Epidermal melanocyte (primary cell): ENCODE results near the gene MYO1A.
"Not testable (repeated sequence)": the region's sequence is repeated elsewhere in the genome, so short reads cannot be mapped to it uniquely, and the experiment has no call there.

Experiments
- DNase-seq: peaks from one replicate; pipeline ENCODE4 v3.0.0; 2011; ENCODE audit warnings: low spot score; ENCODE audit not compliant: insufficient read length

MYO1A gene

DNA sequence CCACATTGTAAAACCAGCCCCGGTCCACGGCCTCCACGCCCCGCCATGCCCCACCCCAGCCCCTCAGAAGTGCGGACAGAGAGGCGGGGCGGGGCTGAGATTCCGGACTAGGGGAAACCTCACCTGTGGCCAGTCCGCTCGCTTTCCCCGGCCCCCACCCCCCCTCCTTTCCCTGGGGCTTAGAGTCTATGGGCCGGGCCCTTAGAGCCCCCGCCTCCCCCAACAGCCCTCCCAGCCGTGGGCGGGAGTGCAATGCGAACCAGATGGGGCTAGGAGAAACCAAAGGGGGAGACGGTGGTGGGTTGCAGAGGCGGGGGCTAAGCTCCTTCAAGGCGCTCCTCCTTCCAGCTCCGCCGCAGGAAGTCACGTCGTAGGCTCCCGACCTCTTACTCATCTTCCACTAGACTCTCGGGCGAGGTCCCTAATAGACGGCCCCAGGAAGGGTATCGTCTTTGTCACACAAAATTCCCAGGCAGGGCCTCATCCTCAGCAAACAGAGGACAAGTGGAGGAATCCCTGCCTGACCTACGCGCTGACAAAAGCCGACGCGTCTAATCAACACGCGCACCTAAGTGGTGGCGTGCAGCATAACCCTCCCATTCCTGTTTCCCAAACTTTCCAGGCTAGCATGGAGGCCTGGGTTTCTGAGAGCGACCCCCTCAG, 37.9 kb upstream of the MYO1A start:
- DNase-seq, result no peak

GRCh38 chr12:57087010-57087690, 37.2 kb upstream of the MYO1A start:
- no peak for DNase-seq

GRCh38 chr12:57086493-57087009, 36.6 kb upstream of the MYO1A start:
- DNase-seq, result no peak

DNA sequence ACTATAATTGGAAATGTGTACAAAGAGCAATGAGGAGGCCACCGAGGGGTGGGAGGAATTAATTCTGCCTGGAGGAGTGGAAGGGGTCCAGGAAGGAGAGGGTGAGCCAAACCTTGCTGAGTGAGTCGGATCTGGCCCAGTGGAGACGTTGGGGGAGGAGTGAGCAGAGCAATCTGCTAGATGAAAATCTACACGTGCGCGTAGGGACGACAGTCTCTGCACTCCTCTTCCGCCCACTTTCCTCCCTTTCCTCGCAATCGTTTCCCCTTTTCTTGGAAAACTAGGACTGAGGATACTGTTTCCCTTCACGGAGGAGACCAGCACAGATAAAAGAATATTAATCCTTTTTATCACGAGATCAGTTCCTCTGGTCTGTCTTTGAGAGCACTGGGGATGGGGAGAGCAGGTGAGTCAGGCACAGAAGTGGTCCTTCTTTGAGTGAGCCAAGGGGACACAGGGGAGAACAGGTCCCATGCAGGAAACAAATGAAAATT, 36.1 kb upstream of the MYO1A start:
- no peak for DNase-seq

DNA sequence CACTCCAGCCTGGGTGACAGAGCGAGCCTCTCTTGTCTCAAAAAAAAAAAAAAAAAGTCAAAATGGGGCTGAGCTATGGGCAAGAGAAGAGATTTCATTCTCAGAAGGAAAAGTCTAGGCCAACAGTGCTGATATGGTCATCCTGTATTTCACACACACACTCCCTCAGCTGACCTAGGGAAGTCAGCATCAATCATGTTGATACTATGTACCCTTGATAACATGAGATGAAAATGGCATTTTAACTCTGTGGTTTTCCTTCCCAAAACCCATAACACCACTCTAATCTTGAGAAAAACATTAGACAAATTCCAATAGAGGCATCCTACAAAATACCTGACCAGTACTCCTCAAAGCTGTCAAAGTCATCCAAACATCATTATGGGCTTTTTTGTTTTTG, 30.9 kb upstream of the MYO1A start:
- no peak for DNase-seq

DNA sequence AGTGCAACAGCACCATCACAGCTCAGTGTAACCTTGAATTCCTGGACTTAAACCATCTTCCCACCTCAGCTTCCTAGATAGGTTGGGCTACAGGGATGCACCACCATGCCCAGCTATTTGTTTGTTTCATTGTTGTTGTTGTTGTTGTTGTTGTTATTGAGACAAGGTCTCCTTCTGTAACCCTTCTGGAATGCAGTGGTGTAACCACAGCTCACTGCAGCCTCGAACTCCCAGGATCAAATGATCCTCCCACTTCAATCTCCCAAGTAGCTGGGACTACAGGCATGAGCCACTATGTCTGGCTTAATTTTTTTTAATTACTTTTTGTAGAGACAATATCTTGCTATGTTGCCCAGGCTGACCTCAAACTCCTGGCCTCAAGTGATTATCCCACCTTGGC, 29.9 kb upstream of the MYO1A start:
- DNase-seq, result no peak

- peak; percentile 78 for DNase-seq
Observed at GRCh38 chr12:57078519-57079404, 28.8 kb upstream of the MYO1A start, which contains the start of gene NEMP1. TSS of gene NEMP1 (minus strand) at chr12:57078791. CDS start at chr12:57078745, 46 bp downstream.

DNA sequence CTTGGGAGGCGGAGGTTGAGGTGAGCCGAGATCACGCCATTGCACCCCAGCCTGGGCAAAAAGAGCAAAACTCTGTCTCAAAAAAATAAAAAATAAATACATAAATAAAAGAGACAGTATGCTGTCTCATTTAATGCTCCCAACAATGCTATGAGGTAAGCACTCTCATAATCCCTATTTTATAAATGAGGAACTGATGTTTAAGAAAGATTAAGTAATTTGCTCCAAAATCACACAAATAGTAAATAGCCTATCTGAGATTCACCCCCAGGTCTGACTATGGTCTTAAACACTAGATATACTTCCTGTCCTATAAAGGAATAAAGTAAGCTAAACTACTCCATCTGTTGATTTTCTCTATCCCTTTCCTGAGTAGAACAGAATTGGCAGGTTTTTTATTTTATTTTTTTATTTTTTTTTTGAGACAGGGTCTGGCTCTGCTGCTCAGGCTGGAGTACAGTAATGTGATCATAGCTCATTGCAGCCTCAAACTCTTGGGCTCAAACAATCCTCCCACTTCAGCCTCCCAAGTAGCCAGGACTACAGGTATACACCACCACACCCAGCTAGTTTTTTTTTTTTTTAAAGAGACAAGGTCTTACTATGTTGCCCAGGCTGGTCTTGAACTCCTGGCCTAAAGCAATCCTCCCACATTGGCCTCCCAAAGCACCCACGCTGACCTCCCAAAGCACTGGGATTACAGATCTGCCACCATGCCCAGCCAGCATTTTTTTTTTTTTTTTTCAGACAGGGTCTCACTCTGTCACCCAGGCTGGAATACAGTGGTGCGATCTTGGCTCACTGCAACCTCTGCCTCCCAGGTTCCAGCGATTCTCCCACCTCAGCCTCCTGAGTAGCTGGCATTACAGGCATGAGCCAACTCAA, 23.9 kb upstream of the MYO1A start:
- DNase-seq, result not testable (repeated sequence)

- no peak for DNase-seq
Observed at GRCh38 chr12:57072661-57073060, 22.7 kb upstream of the MYO1A start.

GRCh38 chr12:57069523-57069922, 19.6 kb upstream of the MYO1A start:
- no peak for DNase-seq

DNA sequence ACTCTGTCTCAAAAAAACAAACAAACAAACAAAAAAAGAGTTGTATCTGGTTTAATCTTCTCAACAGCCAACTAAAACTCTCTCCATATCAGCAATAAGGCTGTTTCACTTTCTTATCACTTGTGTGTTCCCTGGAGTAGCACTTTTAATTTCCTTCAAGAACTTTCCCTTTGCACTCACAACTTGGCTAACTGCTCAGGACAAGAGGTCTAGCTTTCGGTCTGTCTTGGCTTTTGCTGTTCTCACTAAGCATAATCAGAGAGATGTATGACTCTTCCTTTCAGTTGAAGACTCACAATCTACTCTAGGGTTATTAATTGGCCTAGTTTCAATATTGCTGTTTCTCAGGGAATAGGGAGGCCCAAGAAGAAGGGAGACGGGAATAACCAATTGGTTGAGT, 16.3 kb upstream of the MYO1A start:
- DNase-seq, result no peak

GRCh38 chr12:57063991-57064685, 14.2 kb upstream of the MYO1A start:
- no peak for DNase-seq

DNA sequence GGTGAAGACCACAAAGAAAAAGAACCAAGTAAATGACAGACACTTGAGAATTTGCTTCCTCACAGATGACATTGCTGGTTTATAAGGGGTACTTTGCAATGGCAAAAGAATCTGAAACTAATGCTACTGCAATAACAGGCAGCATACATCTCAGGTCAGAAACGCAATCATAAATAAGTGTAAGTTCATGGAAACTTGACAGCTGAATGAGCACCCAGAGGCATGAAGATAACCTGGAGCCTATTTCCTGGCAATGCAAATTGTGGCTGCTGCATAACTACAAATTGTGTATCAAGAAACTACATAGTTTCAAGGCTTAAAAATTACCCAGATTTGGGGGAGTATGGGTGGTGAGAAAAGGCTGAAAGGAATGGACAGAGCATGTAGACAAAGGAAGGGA, 8.5 kb upstream of the MYO1A start:
- no peak for DNase-seq

DNA sequence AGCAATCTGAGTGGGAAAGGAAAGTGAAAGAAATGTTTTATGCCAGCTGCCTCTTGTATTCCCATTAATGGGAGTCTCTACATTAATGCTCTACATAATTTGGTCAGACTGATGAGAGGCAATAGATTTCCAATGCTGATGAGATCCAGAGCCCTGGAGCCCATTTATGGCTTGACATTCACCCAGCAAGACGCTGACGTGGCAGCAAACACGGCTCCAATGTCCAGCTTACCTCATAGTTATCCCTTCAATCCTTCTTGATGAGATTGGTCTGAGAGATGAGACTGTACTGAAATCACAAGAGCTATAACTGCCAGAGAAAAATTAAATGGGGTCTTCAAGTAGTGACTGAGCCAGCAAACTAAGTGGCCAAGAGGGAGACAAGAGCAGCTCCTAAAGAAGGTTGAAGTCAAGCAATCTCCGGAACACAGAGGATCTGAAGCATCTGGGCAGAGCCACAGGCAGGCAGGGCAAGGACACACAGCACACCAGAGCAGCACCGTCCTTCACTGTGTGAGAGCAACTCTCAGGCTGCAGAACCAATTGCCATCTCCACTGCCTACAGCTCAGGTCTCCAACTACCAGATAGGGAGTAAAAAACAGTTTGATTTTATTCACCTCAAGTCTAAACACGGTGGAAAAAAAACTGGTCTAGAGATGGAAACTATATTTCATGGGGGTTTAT, 7.3 kb upstream of the MYO1A start:
- no peak for DNase-seq

DNA sequence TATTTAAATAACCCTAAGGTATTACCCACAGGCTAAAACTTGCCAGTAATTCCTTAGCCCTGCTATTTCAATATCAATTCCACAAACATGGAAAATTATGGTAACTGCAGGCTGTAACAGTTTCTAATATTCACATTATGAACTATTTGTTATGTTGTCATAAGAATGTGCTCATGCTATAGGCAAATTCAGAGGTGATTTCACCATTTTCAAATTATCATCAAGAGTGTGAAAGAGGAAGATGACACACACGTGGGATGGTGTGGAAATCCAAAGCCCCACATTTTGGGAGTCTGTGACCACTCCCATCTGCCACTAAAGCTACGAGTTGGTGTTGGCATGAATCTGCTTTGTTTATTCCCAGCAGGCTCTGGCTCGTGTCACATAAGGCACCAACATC, 5.9 kb upstream of the MYO1A start:
- DNase-seq, result no peak

DNA sequence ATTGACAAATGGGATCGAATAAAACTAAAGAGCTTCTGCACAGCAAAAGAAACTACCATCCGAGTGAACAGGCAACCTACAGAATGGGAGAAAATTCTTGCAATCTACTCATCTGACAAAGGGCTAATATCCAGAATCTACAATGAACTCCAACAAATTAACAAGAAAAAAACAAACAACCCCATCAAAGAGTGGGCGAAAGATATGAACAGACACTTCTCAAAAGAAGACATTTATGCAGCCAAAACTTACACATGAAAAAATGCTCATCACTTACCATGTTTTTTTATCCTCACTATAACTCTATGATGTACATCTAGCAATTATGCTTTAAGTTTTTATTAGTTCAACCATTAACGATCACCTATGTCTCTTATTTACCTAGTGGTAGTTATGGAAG, 4.0 kb upstream of the MYO1A start:
- not testable (repeated sequence) for DNase-seq

- not testable (repeated sequence) for DNase-seq
Observed at GRCh38 chr12:57053146-57053545, 3.2 kb upstream of the MYO1A start.

DNA sequence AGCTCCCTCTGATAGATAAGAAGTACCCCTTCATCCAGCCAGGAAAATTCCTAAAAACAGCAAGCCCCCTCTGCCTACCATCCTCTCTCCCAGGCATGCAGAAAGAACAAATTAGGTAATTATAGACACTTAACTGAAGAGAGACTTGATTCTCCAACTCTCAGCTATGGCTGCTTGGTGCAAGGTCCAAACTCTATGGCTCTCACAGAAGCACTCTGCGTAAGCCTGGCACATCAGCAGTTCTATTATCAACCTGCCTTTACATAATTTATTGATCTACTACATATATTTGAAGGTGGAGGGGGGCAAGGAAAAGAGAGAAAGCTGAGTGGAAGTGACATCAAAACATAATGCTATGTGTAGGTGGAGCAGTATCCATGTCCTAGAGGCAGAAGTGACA, 1.1 kb upstream of the MYO1A start:
- DNase-seq, result no peak

- no peak for DNase-seq
Observed at GRCh38 chr12:57049119-57049446, 846 bp downstream of the MYO1A start.
